ENCODE results near the gene VEGFA. TPM values are rescaled to one million over a fixed set of nuclear protein-coding genes. Genes with fewer than 3 reads are reported as not detected.

VEGFA gene
- total and polyA plus RNA-seq, 5 experiments from 2014 or later = 4.5 to 5.6 TPM; not detected in 3

DNA sequence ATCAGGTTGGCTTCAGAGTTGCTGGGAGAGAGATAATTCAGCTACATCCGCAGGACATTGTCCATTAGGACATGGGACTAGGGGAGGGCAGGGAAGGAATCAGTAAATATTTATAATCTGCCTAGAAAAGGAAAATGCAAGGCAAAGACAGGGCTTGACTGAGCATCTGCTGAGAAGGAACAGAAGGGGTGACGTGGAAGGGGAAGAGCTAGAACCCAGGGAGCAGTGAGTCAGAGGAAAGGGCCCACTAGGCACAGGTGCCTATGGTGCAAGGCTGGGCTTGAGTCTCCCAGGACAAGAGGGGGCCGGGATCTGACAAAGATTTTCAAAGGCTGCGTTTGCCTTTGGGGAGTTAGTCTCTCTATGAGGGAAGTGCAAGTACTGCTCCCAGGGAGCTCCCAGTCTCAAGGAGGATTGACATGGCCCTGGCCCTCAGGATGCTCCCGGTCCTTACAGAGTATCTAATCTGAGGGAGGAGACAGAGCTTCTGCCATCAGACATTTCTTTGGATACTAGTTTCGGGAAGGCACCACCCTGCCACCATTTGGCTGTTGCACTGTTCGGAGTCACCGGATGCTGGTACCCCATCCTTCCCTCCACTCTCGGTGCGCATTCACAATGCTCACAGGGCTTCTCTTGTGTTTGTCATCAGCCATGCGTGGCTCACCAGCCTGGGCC, 21.9 kb downstream of the VEGFA start:
- no peak overlapping the region for H3K27ac Mint-ChIP-seq
- H3K4me1 Mint-ChIP-seq = no peaks in the 10 kb centered on the region
- DNase-seq = no peak
- POLR2A ChIA-PET = no interaction called here
- ATAC-seq = no peak
- peaks cover 0 to 2% (median 0%) of the 10 kb centered on the region in 5 donors for H3K27me3 Mint-ChIP-seq
- no peaks in the 10 kb centered on the region for H3K36me3 Mint-ChIP-seq
- no peak overlapping the region for H3K4me3 Mint-ChIP-seq
- no peaks in the 10 kb centered on the region for H3K9me3 Mint-ChIP-seq

DNA sequence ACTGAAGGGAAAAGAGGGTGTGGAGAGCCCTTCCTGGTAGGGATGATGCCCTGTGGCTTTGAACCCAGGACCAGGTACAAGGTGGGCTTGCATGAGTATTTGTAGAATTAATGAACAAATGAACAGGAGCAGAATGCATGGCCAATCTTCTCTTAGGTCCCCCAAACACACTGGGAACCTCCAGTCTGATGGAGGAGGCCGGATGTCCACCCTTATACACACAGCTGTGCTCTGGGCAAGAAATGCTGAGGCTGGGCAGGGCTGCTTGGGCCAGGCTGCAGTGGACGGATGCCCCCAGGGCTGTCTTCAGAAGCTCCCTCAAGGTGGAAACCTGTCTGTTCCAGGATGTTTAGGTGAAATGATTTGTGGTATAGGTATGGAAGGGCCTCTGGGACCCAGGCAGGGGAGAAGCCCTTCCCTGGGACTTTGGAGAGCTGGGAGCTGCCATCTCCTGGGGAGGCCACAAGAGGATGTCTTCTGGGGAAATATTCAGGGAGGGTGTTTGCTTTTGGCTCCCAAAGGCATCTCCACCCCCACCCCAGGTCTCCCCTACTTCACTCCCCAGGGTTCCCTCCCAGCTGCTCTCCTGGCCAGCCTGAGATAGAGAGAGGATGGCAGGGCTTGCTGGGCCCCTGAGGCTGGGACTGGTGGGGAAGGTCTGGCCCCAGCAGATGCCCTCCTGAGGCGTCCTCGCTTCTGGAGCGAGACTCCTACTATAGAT, 23.3 kb downstream of the VEGFA start:
- DNase-seq (no peak), ATAC-seq (no peak)
- peaks cover 0 to 2% (median 0%) of the 10 kb centered on the region in 5 donors for H3K27me3 Mint-ChIP-seq
- H3K9me3 Mint-ChIP-seq = no peaks in the 10 kb centered on the region
- H3K27ac Mint-ChIP-seq = no peak overlapping the region
- POLR2A ChIA-PET = no interaction called here
- no peaks in the 10 kb centered on the region for H3K36me3 Mint-ChIP-seq
- H3K4me3 Mint-ChIP-seq = no peak overlapping the region
- no peaks in the 10 kb centered on the region for H3K4me1 Mint-ChIP-seq

DNA sequence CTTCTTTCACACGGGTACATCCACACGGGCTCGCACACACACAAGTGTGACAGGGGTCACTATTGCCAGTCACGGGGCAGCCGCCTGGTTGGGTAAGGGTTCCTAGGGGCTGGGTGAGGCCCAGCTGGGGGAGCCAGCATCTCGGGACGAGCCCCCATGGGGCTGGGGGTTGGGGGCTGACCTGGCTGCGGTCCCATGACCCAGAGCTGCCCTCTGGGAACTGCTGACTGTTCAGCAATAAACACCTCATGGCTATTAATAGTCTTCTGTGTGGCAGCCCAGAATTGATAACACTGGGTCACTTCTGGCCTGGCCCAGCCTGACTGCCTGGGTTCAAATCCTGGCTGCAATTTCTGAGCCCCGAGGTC, 23.8 kb downstream of the VEGFA start:
- Mint-ChIP-seq H3K4me1 (no peaks in the 10 kb centered on the region), H3K27me3 (peaks cover 0 to 2% (median 0%) of the 10 kb centered on the region in 5 donors)
- ATAC-seq = no peak

DNA sequence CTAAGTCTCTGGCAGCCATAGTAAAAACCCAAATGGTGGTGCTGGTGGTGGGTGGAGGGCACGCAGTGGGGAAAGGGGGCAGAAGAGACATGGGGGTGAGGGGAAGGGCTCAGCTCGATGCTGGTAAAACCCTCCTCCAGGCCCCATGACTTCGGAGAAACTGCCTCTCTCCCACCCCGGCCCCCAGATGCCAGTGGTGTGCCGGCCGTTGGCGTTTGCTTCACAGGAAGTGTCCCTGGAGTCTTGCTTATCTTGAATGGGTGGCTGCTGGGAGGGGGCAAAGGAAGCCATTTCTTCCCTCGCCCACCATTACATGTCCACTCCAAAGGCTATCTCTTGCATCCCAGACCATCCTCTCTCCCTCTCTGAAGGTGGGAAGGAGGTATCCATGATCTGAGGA, 25.4 kb downstream of the VEGFA start:
- no peaks in the 10 kb centered on the region for H3K36me3 Mint-ChIP-seq
- no peaks in the 10 kb centered on the region for H3K9me3 Mint-ChIP-seq
- no peak for ATAC-seq
- H3K27ac Mint-ChIP-seq = no peak overlapping the region
- peaks cover 3 to 11% (median 8%) of the 10 kb centered on the region in 4 donors for H3K4me1 Mint-ChIP-seq
- peaks cover 0 to 2% (median 0%) of the 10 kb centered on the region in 5 donors for H3K27me3 Mint-ChIP-seq
- H3K4me3 Mint-ChIP-seq = no peak overlapping the region
- DNase-seq = no peak
- POLR2A ChIA-PET = no interaction called here

More for the DNA sequence above, 23.8 kb downstream of the VEGFA start:
- Mint-ChIP-seq H3K36me3 (no peaks in the 10 kb centered on the region), H3K4me3 (no peak overlapping the region), H3K27ac (no peak overlapping the region), H3K9me3 (no peaks in the 10 kb centered on the region)
- POLR2A ChIA-PET = no interaction called here
- no peak for DNase-seq

DNA sequence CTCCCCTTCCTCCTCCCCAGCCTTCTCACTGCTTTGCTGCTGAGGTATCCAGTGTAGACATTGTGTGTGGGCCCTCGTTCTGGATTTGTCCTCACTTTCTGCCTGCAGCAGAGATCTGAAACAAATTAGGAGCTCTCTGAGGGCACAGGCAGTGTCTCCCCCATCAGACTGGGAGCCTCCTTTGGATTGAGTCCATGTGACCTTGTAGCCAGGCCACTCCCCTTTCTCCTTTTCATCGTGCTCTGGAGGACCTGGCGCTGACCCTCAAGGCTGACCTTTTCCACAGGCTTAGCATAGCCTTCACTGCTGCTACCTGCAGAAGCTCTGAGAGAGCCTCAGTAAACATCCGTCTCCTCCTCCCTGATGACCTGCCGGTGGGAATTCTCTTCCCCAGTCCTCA, 26.2 kb downstream of the VEGFA start:
- peaks cover 0 to 2% (median 0%) of the 10 kb centered on the region in 5 donors for H3K27me3 Mint-ChIP-seq
- no peaks in the 10 kb centered on the region for H3K36me3 Mint-ChIP-seq
- DNase-seq = no peak
- no peak overlapping the region for H3K4me3 Mint-ChIP-seq
- POLR2A ChIA-PET = no interaction called here
- H3K9me3 Mint-ChIP-seq = no peaks in the 10 kb centered on the region
- ATAC-seq = no peak
- H3K4me1 Mint-ChIP-seq = peaks cover 3 to 11% (median 8%) of the 10 kb centered on the region in 4 donors
- peak overlapping the region in 1 of 10 donors; percentile 12 for H3K27ac Mint-ChIP-seq

DNA sequence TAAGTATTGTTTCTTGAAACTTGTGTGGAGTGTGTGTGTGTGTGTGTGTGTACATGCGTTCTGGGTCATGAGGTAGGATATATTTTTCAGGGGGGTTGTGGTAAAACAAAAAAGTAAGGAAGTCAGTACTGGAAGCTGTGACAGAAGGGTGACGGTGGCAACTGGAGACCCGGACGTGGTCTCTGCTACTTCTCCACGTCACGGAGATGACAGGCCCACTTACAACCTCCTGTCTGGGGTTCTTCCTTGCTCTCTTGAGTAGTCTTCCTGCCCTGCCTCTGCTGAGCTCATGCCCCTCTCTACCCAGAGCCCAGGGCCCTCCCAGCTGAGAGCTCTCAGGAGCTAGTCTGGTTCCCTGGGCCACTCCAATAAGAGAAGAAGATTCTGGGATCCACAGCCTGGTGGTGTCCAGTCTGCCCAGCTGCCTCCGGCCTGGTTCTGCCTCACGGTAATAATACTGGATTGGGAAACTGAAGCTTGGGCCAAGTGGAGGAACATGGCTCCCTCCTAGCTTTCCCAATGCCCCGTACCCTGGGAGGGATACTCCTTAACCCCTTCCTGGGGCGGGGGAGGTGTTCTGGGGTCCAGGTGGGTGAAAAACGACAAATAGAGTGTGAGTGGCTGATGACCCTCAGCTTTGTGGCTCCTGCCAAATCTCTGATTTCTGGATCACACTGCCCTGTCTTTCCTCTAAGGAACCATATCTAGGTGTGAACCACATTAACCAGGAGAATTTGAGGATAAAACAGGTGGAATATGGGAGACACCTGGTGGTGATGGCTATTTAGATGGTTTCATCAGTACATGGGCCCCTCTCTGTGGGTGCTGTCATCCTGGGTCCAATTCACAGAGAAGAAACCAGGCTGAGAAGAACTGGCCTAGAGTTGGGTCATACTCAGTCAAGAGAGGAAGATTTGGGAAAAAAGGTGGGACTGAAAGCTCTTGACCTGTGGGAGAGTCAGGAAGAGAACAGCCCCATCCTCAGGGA, 27.2 kb downstream of the VEGFA start:
- H3K27me3 Mint-ChIP-seq = peaks cover 0 to 2% (median 0%) of the 10 kb centered on the region in 5 donors
- POLR2A ChIA-PET = no interaction called here
- peaks cover 3 to 11% (median 8%) of the 10 kb centered on the region in 4 donors for H3K4me1 Mint-ChIP-seq
- DNase-seq (no peak), ATAC-seq (peak in 1 of 2 donors; percentile 42)
- H3K9me3 Mint-ChIP-seq = no peaks in the 10 kb centered on the region
- no peak overlapping the region for H3K27ac Mint-ChIP-seq
- H3K36me3 Mint-ChIP-seq = no peaks in the 10 kb centered on the region
- H3K4me3 Mint-ChIP-seq = no peak overlapping the region

DNA sequence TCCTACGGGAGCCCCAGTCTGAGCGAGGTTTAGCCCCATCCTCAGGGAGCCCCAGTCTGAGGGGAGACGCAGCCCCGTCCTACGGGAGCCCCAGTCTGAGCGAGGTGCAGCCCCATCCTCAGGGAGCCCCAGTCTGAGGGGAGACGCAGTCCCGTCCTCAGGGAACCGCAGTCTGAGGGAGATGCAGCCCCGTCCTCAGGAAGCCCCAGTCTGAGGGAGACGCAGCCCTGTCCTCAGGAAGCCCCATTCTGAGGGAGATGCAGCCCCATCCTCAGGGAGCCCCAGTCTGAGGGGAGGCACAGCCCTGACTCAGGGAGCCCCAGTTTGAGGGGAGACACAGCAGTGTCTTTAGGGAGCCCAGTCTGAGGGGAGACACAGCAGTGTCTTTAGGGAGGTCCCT, 27.9 kb downstream of the VEGFA start:
- H3K27me3 Mint-ChIP-seq = peaks cover 0 to 2% (median 0%) of the 10 kb centered on the region in 5 donors
- no peaks in the 10 kb centered on the region for H3K9me3 Mint-ChIP-seq
- peaks cover 3 to 11% (median 8%) of the 10 kb centered on the region in 4 donors for H3K4me1 Mint-ChIP-seq
- POLR2A ChIA-PET = no interaction called here
- H3K36me3 Mint-ChIP-seq = no peaks in the 10 kb centered on the region
- DNase-seq (no peak), ATAC-seq (no peak)
- no peak overlapping the region for H3K4me3 Mint-ChIP-seq
- H3K27ac Mint-ChIP-seq = no peak overlapping the region

DNA sequence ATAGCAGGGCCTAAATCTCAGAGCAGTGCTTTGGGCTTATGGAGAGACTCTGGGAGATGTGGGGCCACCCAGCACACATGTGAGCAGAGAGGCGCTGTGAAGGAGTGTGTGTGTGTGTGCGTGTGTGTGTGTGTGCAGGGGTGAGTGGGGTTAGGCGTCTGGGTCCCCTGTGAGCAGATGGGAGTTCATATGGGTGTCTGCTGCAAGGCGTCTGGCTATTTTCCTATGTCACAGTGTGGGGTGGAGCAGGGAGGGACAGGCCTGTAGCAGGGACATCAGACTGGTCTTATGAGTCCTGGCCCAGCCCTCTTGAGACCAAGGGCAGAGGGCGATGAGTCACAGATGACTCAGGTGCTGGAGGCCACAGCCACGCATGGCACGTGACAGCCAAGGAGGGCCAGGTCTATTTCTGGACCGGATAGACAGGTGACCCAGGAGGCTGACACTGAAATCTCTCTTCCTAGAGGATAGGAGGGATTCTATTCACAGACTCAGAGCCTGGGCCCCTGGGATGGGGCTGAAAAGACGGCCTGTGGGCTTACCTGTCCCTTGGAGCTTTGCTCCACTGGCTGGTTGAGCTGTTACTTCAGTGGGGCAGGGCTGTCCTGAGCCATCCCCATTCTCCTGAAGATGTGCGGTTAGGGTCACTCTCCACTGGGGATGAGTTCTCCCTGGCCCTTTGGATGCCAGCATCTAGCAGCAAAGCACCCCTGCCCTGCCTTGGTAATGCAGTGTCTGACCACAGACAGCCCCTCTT, 28.9 kb downstream of the VEGFA start:
- peak overlapping the region in 2 of 10 donors; percentile 48 to 49 for H3K27ac Mint-ChIP-seq
- no peak for DNase-seq
- H3K4me3 Mint-ChIP-seq = no peak overlapping the region
- H3K4me1 Mint-ChIP-seq = peaks cover 3 to 11% (median 8%) of the 10 kb centered on the region in 4 donors
- H3K36me3 Mint-ChIP-seq = no peaks in the 10 kb centered on the region
- H3K9me3 Mint-ChIP-seq = no peaks in the 10 kb centered on the region
- H3K27me3 Mint-ChIP-seq = peaks cover 0 to 2% (median 0%) of the 10 kb centered on the region in 5 donors
- POLR2A ChIA-PET = no interaction called here
- ATAC-seq = no peak

DNA sequence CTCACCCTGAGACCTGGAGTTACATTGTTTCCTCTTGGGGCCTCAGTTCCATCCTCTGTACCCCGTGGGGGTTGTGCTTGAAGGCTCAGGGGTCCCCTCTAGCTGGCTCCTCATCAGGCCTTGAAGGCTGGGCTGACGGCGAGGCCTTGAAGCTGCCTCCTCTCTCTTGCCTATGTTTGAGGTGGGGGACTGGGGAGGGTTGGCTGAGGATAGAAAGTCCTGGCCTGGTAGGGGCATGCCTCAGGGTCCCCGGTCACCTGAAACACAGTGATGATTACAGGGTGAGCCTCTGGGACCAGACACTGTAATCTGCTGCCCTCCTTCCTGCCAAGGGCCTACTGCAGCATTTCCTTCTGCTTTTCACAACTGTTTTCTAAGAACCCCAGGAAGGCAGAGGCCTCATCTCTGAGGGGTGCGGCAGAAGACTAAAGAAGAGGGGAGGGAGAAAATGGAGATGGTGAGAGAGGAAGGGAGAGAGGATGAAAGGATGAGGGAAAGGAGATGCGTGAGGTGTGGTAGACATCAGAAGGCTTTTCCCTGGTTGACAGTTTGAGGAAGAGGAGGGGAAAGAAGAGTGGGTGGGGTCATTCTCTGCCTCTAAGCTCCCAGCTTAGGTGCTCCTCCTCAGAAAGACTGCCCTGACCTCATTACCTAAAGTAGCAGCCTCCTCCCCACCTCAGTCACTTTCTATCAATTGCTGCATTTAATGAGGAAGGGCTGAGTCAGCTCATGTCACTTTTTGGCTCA, 29.7 kb downstream of the VEGFA start:
- Mint-ChIP-seq H3K27me3 (peaks cover 0 to 2% (median 0%) of the 10 kb centered on the region in 5 donors), H3K4me3 (no peak overlapping the region), H3K36me3 (no peaks in the 10 kb centered on the region), H3K4me1 (peaks cover 3 to 11% (median 8%) of the 10 kb centered on the region in 4 donors), H3K9me3 (no peaks in the 10 kb centered on the region), H3K27ac (peak overlapping the region in 4 of 10 donors; percentile 14 to 84 (median 32))
- ATAC-seq (no peak), DNase-seq (no peak)
- POLR2A ChIA-PET = no interaction called here

DNA sequence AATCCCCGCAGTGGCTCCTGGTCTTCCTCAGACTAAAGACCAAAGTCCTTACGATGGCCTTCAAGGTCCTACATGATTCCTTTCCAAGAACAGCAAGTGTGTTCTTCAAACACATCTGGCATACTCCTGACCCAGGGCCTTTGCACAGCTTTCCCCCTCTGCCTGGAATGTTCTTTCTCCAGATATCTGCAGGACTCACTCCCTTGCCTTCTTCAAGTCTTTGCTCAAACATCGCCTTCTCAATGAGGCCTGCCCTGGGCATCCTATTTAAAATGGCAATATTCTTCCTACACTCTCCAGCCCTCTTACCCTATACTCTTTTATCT, 30.2 kb downstream of the VEGFA start:
- ATAC-seq = no peak
- no peak overlapping the region for H3K4me3 Mint-ChIP-seq

DNA sequence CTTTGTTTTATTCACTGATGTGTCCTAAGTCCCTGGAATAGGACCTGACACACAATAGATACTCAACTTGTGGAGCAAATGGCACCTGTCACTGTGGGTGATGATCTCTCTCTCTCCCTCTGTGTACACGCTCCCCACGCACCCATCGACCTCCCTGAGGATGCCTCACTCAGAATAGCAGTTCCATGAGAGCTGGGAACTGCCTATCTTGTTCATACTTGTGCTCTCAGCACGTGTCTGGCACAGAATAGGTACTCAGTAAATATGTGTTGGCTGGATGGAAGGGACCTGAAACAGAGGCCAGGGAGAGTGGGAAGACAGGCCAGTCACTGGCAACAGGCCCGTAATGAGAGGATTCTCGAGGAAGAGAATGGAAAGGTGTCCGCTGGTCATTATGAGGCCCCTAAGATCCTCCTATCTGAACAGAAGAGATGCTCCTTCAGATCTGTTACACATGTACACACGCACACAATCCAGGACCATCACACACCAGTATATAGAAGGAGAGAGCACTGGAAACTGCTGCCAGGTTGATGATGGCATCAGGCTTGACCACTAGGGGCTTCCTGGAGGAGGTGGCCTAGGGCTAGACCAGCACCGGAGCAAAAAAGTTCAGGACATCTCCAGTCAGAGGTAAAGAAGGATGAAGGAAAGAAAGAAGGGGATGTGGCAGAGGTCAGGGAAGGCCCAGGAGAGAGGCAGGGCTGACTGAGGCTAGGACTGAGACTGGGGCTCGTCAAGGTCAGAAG, 30.9 kb downstream of the VEGFA start:
- H3K27ac Mint-ChIP-seq = peak overlapping the region in 1 of 10 donors; percentile 34
- POLR2A ChIA-PET = no interaction called here
- no peaks in the 10 kb centered on the region for H3K36me3 Mint-ChIP-seq
- DNase-seq (no peak), ATAC-seq (no peak)
- H3K27me3 Mint-ChIP-seq = no peaks in the 10 kb centered on the region
- H3K4me1 Mint-ChIP-seq = peaks cover 3 to 11% (median 8%) of the 10 kb centered on the region in 4 donors
- H3K4me3 Mint-ChIP-seq = no peak overlapping the region
- no peaks in the 10 kb centered on the region for H3K9me3 Mint-ChIP-seq

More for the DNA sequence above, 30.2 kb downstream of the VEGFA start:
- no peaks in the 10 kb centered on the region for H3K36me3 Mint-ChIP-seq
- H3K9me3 Mint-ChIP-seq = no peaks in the 10 kb centered on the region
- POLR2A ChIA-PET = no interaction called here
- no peak overlapping the region for H3K27ac Mint-ChIP-seq
- DNase-seq = no peak
- peaks cover 3 to 11% (median 8%) of the 10 kb centered on the region in 4 donors for H3K4me1 Mint-ChIP-seq
- peaks cover 0 to under 1% (median 0%) of the 10 kb centered on the region in 5 donors for H3K27me3 Mint-ChIP-seq

All from naive thymus-derived CD8-positive, alpha-beta T cell (primary cell).